ENCODE results near the gene TMEM94. TPM values are rescaled to one million over a fixed set of nuclear protein-coding genes. Genes with fewer than 3 reads are reported as not detected.

The TMEM94 gene
- total RNA-seq, 1 experiment from 2014 or later: 61.4 TPM

GRCh38 chr17:75502721-75503329 is 46.4 kb downstream of the TMEM94 start:
- no CpG with 5 or more reads among the region's 25 CpGs for WGBS (ENCODE audit: extremely low coverage, insufficient read length, low lambda C conversion rate)
- Mint-ChIP-seq H3K27ac (0 out of 7 replicates have a peak overlapping the region, but pooled peaks of 1 of the 3 experiments have one; percentile 40), H3K4me3 (no peak overlapping the region), H3K27me3 (ENCODE audit: low read depth) (no peaks in the 10 kb centered on the region; the same call in 1 of the 2 replicates), H3K36me3 (ENCODE audit: insufficient read depth in 1 of 3, low read depth in 3 of 3) (peaks cover 0 to 50% (median 27%) of the 10 kb centered on the region in 3 experiments; a peak in 5 of 7 replicates), H3K9me3 (no peaks in the 10 kb centered on the region), H3K4me1 (no peaks in the 10 kb centered on the region)
- H3K27me3 ChIP-seq (ENCODE audit: insufficient read depth, low read length): no peaks in the 10 kb centered on the region
- H3K56ac ChIP-seq (ENCODE audit: insufficient read length, low read depth, low read length): no peak overlapping the region
- no peak overlapping the region for H3K4ac ChIP-seq (ENCODE audit: low read depth, low read length)
- no peak overlapping the region for H2BK20ac ChIP-seq (ENCODE audit: low read depth, low read length, poor library complexity, severe bottlenecking)
- no peak overlapping the region for H4K8ac ChIP-seq (replicated peaks; ENCODE audit: insufficient read length, low read depth, low read length)
- no peak overlapping the region for H2BK12ac ChIP-seq (ENCODE audit: insufficient read length, low read depth, low read length)
- H3K9ac ChIP-seq (ENCODE audit: extremely low read depth, insufficient read length, low read length): no peak overlapping the region
- H4K5ac ChIP-seq (ENCODE audit: insufficient read length, low read depth, low read length): no peak overlapping the region
- H4K91ac ChIP-seq (ENCODE audit: insufficient read length, low read depth, low read length): no peak overlapping the region
- H3K23ac ChIP-seq (ENCODE audit: insufficient read length, low read depth, low read length): no peak overlapping the region
- no peaks in the 10 kb centered on the region for H3K9me3 ChIP-seq (ENCODE audit: control insufficient read depth, low read depth, low read length)
- no peak for DNase-seq
- H2BK5ac ChIP-seq (ENCODE audit: insufficient read length, low read length): no peak overlapping the region
- no peak overlapping the region for H2BK15ac ChIP-seq (ENCODE audit: low read depth, low read length)
- H3K23me2 ChIP-seq (ENCODE audit: insufficient read length, low read depth, low read length, poor library complexity, severe bottlenecking): no peaks in the 10 kb centered on the region
- no peak overlapping the region for H3K4me2 ChIP-seq (ENCODE audit: insufficient read depth, insufficient read length, low read length)
- TF ChIP-seq CTCF (conservative IDR thresholded peaks at IDR 0.05): no peak
- no peak overlapping the region for H3K14ac ChIP-seq (ENCODE audit: insufficient read depth, low read length)
- H2AK5ac ChIP-seq (ENCODE audit: insufficient read length, low read length): no peak overlapping the region
- H3T11ph ChIP-seq (ENCODE audit: low read length): no peak overlapping the region
- no peak overlapping the region for H3K18ac ChIP-seq (ENCODE audit: insufficient read length, low read depth, low read length)
- no peak overlapping the region for H3K27ac ChIP-seq (ENCODE audit: insufficient read length, low read depth, low read length)
- H2AFZ ChIP-seq (ENCODE audit: low read length): no peak overlapping the region
- no peak overlapping the region for H2BK120ac ChIP-seq (ENCODE audit: low read depth, low read length, poor library complexity, severe bottlenecking)
- H4K20me1 ChIP-seq (ENCODE audit: control insufficient read depth, insufficient read depth, insufficient read length): no peaks in the 10 kb centered on the region
- H3K4me1 ChIP-seq (ENCODE audit: insufficient read depth, low read length): no peaks in the 10 kb centered on the region
- H3K79me1 ChIP-seq (ENCODE audit: insufficient read depth, low read depth, low read length, poor library complexity, severe bottlenecking): no peaks in the 10 kb centered on the region
- no peaks in the 10 kb centered on the region for H3K79me2 ChIP-seq (ENCODE audit: insufficient read depth, low read length)
